Activated CD8-positive, alpha-beta memory T cell treated with anti-CD3 and anti-CD28 coated beads for 1 hour (primary cell): ENCODE measurements around the gene RAPGEF5.

ENCODE experiments used
- DNase-seq, 2 donors: peaks; one replicate each; pipeline ENCODE4 v3.0.0-alpha.2; 2020; ENCODE audit warnings: low read depth in 1 of 2; ENCODE audit errors: extremely low read depth in 1 of 2

RAPGEF5 gene

DNA sequence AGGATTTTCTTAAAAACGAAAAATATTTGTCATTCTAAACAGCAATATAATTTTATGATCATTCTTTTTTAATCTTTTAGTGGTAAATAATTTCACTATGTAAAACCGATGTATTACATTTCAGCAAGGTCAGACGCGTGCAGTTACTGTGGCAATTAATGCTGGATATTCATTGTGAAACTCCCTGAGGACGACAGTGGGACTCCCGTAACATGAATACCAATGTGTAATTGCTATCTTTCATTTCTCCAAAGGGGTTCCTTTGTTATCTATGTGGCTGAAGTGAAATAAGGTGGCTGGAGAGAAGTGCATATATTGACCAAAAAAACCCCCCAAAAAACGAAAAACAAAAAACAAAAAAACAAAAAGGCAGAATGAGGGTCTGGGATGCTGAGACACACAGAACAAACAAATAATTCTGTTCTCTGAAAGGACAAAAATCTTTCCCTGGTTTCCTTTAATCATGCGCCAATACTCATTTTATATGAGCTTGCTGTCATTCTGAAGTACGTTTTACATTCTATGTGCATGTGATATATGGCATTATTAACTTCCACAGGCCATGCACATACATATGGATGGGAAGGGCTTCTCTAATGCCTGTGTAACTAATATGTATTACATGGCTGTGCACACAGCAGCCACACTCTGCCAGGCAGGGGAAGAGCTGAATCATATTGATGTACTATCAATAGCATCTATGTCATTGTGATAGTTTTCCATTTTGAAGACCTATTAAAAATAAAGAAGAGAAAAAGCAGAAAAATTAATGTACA, 161.4 kb downstream of the RAPGEF5 start:
- DNase-seq: no peak

DNA sequence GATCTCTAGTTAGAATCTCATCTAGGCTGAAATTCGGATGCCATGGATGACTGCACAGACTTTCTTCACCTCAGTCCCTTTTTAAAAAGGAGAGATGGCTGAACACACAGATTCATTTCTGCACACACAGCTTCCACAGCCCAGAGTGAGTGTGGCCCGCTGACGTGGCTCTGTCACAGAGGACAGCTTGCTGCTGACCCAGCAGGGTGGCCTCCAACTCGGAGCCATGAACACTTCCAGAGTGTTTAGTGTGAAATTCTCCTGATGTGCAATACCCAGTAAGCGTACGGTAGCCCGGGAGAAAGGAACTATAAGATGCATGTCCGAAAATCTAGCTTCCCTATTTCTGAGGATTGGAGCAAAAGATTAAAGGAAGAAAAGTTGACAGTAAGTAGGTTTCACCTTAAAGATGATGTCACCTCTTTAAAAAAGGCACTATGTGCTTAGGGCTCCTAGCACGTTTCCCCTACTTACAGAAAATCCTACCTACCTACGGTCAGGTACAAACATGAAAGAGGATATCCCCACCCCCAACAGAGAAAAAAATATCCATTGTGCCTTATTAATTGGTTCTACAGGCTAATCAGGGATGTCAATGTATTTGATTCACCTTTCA, 162.2 kb downstream of the RAPGEF5 start:
- no peak for DNase-seq

DNA sequence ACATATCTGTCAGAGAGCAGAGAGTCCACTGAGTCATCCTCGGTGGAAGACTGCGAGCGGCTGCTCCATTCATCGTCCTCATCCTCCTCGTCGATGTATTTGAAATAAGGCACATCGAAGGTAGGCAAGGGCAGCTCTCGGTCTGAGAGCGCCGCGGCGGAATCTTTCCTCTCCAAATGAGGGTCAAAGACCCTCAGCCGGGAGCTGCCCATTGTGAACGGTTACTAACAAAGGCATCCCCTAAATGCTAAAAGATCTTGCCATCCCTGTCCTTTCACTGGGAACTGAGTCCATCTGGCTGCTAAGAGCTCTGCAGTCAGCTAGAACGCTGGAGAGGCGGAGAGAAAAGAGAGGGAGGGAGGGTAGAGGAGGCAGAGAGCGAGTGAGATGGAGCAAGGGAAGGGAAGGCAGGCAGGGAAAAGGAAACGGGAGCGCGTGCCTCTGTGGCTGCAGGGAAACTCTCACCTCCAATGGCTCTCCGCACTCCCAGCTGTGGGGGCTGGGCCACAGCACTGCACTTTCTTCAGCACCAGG, 163.4 kb downstream of the RAPGEF5 start:
- no peak for DNase-seq

DNA sequence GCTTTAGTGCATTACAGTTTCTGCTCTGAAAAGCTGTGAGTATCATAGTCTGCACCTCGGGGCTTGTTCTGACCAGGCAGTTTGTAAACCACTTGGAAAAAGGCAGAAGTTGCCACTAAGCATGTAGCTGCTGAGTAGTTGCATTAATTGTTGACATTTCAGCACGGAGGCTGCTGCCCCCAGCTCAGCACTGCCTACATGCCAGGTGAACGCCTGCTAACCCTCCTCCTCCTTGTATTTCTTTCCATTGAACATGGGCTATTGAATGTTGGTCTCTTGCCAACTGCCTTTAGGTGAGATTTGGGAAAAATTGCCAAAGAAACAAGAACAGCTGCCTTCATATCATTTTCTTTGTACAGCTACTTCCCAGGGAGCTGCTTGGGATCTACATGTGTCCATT, 164.2 kb downstream of the RAPGEF5 start:
- DNase-seq: no peak

DNA sequence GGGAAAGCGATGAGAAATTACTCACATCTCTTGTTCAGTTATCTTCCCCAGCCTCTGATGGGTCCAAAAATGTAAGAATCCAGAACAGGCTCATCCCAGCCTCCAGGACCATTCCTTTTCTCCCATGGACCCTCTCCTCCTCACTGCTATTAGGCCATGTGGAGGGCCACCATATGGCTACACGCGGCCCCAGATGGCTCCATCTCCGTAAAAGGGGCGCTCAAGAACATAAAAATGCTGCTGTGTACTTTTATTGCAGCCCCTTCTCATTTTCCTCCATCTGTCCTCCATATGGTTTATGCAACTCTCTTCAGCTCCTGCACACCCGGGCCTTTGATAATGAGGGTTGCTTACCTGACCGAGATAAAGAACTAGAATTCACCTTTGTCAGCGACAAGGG, 166.2 kb downstream of the RAPGEF5 start:
- no peak for DNase-seq

DNA sequence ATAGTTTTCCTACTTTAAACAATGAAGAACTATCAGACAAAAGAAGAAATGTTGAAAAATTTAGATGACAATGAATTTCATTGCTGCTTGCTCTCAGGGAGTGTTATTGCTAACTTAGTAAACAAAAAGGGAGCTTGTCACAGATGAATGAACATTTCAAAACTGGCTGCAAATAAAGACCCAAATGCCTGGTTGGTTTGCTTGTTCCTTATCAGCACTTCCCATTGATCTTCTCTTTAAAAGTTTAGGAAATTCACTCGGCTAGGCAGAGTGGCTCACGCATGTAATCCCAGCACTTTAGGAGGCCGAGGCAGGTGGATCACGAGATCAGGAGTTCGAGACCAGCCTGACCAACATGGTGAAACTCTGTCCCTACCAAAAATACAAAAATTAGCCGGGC, 167.2 kb downstream of the RAPGEF5 start:
- DNase-seq: no peak

DNA sequence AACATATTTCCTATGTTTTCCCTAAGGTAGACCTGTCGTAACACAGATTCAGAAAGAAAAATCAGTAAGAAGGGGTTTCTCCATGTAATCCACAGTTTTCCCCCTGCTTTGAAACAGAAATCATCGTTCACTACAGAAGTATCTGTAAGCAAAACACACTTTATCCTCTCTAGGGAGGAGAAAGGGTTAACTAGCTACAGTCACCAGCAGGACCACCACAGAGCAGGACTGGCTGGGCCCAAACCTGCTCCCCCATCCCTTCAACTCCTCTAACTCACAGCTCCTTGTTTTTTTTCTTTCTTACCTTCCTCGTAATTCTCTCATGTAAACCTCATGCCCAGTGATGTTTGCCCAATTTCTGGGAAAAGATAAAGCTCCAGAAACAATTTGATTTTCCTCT, 167.7 kb downstream of the RAPGEF5 start:
- DNase-seq: no peak

DNA sequence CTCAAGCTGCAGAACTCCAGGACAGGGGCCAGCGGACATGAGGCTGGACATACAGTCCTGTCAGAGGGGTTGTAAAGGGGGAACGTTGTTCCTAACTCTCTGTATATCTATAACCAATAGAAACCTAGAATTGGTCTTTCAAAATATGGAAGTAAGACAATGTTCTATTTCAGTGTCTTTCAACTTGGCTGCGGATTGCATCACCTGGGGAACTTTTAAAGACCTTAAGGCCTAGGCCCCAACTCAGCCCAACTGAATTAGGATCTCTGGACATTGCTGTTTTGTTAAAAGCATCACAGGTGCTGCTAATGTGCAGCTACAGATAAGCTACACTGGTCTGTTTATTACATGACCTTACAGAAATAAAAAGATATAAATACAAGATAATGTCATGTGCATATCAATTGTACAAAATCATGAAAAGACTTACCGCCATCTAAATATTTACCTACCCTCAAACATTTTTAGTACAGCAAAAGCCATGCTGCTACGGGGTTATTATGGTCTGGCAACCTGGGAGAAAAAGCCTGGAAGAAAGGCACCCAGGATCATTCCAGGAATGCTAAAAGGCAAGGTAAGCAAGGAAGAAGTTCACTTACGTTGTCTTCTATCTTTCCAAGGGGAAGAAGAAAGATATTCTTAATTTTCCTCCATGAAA, 169.1 kb downstream of the RAPGEF5 start:
- no peak for DNase-seq

DNA sequence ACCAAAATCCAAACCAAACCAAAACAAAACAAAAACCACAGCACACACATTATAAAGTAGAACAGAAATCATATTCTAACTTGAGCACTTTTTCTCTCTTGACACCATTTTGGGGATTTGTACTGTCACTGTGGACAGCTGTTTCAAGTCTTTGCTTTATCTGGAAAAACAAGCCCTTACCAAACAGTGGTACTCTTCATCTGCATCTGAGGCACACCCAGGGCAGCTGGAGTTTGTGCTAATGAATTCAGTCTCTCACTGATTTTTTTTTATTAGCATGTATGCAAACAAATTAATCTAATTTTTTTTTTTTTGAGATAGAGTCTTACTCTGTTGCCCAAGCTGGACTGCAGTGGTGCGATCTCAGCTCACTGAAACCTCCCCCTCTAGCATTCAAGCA, 171.4 kb downstream of the RAPGEF5 start:
- no peak for DNase-seq

DNA sequence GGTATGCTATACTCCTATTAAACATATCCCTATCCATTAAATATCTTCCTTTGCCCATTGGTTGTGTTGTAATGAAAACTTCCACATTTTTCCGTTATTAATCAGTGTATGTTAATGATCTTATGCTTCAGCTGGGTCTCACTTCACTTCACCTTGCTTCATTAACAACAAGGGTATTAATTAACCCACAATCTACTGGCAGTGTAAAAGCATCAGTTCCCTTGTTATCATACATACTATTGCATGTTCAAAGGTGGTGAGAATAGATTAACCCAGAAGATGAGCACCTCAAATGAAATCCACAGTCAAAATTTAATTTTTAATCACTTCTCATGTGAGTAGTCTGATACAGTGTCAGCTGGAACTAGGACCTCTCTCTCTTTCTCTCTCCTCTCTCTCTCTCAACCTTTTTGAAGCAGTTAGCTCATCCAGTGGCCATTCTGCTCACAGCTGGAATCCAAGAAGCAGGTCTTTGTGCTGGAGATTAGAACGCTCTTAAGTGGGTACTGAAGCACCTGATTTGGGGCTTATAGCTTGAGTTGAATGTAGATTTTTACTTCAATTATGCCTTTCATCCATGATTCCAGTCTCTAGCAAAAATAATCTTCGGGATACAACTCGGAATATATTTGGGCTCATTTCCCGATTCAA, 172.3 kb downstream of the RAPGEF5 start:
- DNase-seq: no peak

DNA sequence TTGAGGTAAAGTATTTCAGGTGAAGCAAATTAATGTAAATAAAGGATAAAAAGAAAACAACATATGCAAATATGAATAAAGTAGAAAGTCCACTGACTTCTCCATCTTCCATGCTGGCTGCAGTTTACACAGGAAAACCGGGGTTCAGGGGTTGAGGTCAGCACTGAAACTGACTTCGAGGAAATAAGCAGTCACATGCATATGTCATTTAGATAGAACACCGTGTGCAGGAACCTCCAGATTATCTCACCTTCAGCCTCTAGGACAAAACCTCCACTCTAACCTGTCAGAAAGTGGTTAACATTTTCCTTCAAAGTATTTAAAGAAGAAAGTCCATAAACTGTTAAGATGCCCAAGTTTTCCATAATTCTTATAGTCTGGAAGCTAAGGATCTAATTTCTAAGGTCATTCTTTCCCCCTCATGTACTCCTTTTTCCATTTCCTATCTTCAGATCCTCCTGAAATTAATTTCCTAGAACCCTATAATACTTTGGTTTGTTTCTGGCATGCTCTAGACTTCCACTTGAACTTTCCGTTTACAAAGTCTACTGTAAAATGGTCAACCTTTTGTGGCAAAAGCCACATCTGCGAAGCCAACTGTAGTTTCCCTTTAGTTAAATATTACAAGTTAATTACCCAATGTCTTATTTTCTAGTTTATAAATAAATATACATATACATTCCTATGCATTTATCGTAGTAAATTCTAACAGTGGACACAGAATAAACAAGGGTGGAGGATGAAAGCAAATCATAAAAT, 173.3 kb downstream of the RAPGEF5 start:
- no peak for DNase-seq

DNA sequence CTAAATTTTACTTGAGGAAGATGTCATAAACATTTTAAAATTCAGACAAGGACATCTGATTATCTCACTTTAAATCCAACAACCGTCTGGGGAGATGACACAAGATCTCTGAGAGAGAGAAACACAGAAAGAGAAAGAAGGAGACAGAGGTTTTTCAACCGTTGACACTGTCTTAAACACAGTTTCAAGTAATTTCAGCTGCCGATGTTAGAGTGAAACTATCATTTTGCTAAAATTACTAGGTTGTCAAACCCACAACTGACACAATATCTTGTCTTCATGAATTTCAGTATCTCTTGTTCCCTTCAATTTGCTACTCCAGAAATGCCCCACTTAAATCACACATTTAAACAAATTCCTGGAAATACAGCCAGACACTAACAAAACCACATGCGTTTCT, 174.8 kb downstream of the RAPGEF5 start:
- DNase-seq: no peak

DNA sequence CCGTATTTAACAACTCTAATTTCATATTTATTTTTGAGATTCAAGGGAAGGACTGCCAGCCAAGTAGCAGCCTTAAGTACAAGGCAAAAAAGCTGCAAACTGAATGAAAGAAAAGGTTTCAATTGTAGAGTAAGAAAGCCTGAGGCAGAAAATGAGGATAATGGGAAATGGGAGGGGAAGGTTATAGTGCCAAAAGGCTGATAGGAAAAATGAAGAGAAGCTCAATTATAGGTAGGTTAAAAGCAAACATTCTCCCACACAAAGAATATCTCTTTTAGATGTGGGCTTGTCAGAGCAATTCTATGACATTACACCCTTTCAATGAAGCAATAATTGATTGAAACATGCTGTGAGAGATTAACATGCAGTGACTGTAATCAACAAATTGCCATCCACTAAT, 175.3 kb downstream of the RAPGEF5 start:
- no peak for DNase-seq

DNA sequence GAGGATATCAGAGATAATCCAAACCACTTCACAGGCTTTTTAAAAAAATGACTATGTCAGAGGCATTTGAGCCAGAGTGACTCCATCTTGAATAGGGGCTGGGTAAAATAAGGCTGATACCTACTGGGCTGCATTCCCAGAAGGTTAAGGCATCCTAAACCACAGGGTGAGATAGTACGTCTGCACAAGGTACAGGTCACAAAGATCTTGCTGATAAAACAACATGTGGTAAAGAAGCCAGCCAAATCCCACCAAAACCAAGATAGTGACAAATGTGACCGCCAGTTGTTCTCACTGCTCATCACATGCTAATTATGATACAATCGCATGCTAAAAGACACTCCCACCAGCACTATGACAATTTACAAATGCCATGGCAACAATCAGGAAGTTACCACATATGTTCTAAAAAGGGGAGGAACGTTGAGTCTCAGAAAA, 177.5 kb downstream of the RAPGEF5 start:
- no peak for DNase-seq

DNA sequence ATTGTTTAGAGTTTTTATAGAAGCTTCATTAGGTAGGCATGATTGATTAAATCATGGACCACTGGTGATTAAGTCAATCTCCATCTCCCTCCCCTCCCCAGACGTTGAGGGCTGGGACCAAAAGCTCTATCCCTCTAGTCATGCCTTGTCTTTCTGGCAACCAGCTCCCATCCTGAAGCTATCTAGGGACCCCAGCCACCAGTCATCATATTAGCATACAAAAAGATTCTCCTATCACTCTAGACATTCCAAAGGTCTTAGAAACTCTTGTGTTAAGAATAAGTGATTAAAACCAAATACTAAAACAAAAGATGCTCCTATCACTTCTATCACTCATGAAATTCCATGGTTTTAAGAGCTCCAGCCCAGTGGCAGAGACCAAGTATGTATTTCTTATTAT, 178.2 kb downstream of the RAPGEF5 start:
- no peak for DNase-seq

DNA sequence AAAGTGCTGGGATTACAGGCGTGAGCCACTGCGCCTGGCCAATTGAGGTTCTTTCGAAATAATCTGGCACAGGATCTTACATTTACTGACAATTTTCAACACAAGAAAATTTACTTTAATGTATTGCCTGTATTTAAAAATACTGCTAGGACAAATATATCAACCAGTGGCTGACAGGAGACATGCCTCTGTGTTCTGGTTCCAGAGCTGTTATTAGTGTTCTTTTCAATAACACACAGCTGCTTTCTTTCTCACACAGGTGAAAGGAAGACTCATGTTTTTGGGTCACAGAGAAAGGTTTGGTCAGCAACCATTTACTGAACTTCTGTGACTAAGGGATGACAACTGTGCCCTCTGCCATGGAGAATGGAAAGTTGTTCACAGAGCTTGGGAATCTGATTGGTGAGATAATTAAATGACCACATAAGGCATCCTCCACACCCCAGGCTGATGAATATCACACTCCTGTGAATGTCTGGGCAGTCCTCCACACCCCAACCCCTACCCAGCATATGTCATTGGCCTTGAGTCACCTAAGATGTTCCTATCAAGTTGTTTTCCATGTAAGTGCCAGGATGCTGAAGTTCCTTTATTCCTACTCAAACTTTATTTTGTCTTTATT, 180.1 kb downstream of the RAPGEF5 start:
- DNase-seq: no peak

DNA sequence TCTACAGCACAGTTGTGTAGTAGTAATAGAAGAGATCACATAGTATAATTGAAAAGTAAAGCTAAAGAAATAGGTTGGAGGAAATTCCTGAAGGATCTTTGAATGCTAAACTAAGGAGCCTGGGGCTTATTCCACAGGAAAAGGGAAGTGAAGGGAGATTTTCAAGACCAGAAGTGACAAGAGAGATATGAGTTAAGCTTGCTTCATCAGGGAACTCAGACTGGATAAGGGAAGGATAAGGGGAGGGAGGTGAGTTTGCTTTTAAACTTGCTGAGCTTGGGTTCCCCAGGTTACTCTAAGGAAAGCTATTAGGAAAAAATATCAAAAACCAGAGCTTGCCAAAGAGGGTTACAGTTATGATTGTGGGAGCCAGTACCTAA, 182.4 kb downstream of the RAPGEF5 start:
- no peak for DNase-seq

DNA sequence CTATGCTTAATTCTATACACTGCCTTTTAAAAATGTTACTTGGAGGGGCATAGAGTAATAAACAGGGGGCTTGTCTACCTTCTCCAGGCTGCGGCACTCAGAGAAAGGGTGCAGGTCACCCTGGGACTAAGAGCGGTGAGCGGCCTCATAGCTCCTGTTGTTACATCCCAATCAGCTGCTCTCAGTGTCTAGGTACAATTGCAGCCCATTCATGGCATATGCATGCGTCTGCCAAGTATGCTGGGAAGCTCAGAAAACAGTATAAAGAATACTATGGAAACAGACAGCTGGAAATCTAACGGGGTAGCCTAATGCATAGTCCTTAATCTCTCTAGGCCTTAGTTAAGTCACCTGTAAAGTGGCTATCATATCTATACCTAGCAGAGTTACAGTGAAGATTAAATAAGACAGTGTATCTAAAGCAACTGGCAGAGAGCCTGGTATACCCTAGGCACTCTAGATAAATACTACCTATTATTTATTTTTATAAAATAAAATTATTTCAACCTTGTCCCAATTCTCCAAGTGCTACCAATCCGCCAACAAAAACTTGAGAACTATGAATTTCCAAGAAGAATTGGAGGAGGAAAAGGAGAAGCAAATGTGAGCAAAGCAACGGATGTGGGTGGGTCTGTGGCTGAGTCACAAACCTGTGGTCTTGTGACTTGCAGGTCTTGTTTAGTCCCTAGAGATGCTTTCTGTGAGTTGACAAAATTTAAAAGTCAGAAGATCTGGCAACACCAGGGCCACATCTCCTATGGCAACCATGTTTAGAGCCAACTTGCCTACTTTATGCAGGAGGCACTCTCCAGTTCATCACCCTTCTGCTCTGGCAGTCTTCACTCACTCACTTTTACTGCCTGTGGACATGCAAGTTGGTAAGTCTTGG, 183.0 kb downstream of the RAPGEF5 start:
- DNase-seq: no peak

DNA sequence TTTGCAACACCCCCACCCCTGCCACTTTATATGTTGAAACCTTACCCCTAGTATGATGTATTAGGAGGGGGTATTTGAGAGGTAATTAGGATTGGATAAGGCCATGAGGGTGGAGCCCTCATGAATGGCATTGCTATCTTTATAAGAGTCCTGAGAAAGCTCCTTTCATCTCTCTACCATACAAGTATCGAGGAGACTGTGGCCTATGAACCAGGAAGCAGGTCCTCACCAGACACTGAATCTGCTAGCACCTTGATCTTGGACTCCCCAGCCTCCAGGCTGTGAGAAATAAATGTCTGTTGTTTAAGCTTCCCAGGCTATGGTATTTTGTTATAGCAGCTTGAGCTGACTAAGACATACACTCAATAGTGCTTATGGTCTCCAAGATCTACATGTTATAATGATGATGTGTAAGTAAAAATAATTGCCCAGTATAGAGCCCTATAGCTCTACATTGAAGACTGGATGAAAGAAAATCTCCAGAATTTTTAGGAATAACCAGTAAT, 188.8 kb downstream of the RAPGEF5 start:
- DNase-seq: no peak
